Esophagus muscularis mucosa (tissue), 4 donors: ENCODE measurements around the gene RMND5A. TPM values are rescaled to one million over a fixed set of nuclear protein-coding genes. Genes with fewer than 3 reads are reported as not detected.

ENCODE experiments used
- DNase-seq: peaks from one replicate; pipeline ENCODE4 v3.0.0-alpha.2; 2017; ENCODE audit errors: extremely low spot score
- H3K27ac ChIP-seq, 4 donors: fragments of 200-600 bp; sonication (generic); replicated peaks in 1 of 4; 1 replicate in 3 of 4; 2 replicates in 1 of 4; pipeline ENCODE4 v1.5.1; 2016 to 2019; ENCODE audit warnings: mild to moderate bottlenecking in 1 of 4
- H3K27me3 ChIP-seq, 4 donors: fragments of 200-600 bp; sonication (generic); one replicate each; pipeline versions ENCODE4 v1.5.1 to v1.6.0; 2016 to 2019
- H3K36me3 ChIP-seq, 4 donors: fragments of 200-600 bp; sonication (generic); one replicate each; pipeline ENCODE4 v1.5.1; 2016 to 2019
- H3K4me1 ChIP-seq, 4 donors: fragments of 200-600 bp; sonication (generic); one replicate each; pipeline ENCODE4 v1.5.1; 2016 to 2019
- H3K4me3 ChIP-seq, 4 donors: fragments of 200-600 bp; sonication (generic); 1 replicate in 2 of 4; 2 replicates in 2 of 4; pipeline ENCODE4 v1.5.1; 2016 to 2019; ENCODE audit warnings: mild to moderate bottlenecking in 4 of 4, moderate library complexity in 1 of 4
- H3K9me3 ChIP-seq, 4 donors: fragments of 200-600 bp; sonication (generic); 1 replicate in 3 of 4; 2 replicates in 1 of 4; pipeline ENCODE4 v1.5.1; 2016 to 2019
- EP300 ChIP-seq: sonication (generic); formaldehyde crosslinking; IDR thresholded peaks from one replicate; pipeline ENCODE4 v1.6.1; 2017; ENCODE audit warnings: antibody characterized with exemption
- POLR2A ChIP-seq: fragments of 450-650 bp; IDR thresholded peaks from one replicate; pipeline ENCODE4 v1.6.1; 2017; ENCODE audit warnings: antibody characterized with exemption, moderate library complexity, mild to moderate bottlenecking, low read depth
- POLR2AphosphoS5 ChIP-seq, 2 donors: sonication (generic); formaldehyde crosslinking; IDR thresholded peaks; one replicate each; pipeline ENCODE4 v1.6.1; 2017; ENCODE audit warnings: antibody characterized with exemption in 2 of 2
- WGBS: methylation state at CpG from one replicate; pipeline ENCODE4 v1.1.5; 2018; 5-methylcytosine and 5-hydroxymethylcytosine counted together
- intact Hi-C: fragments of 100-400 bp; cut with DNase I; formaldehyde crosslinking; loops from one replicate; pipeline ENCODE4 v1.15.1; 2023
- total RNA-seq, 4 donors: library from RNA; depleted of rRNA; stranded (reverse); fragments of >200 nt; gene quantifications; one replicate each; pipeline versions ENCODE4 v1.1.0 to v1.2.1, GENCODE V29; 2016
- TF ChIP-seq, protein P1 (sequence below), 3 experiments: fragments of 200-600 bp in 2 of 3; fragments of 450-650 bp in 1 of 3; sonication (generic) in 2 of 3; IDR thresholded peaks; one replicate each; pipeline ENCODE4 v1.5.1; 2017 to 2019; ENCODE audit warnings: antibody characterized with exemption in 3 of 3, mild to moderate bottlenecking in 2 of 3, moderate library complexity in 1 of 3

Gene RMND5A
- total RNA-seq, 4 donors from 2014 or later, result 42.1 to 85.1 (median 49.8) TPM

DNA sequence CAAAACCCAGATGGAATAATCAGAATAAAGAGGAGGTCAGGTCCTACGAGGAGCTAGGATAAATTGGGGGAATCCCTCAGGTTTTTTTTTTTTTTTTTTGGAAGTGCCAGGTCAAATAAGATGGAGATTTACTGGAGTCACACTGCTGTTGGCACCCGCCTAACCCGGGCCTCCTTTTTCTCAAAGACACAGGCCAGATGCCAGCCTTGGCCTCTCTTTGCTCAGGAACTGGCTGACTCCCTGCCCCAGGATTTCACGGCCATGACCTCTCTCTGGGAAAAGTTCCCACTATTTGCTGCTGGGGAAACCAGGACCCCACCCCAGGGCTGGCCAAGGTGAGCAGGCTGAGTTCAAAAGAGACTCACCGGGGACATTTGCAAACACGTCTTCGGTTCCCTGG is 68.1 kb downstream of the RMND5A start:
- Histone ChIP-seq H3K27me3 (peaks cover 9 to 52% (median 46%) of the 10 kb centered on the region in 4 donors), H3K36me3 (no peaks in the 10 kb centered on the region), H3K4me1 (peaks cover 27 to 38% (median 35%) of the 10 kb centered on the region in 4 donors), H3K9me3 (no peaks in the 10 kb centered on the region), H3K4me3 (no peak overlapping the region), H3K27ac (no peak overlapping the region)
- intact Hi-C loops, result no loop called here
- DNase-seq, result peak; percentile 47
- 70% methylated on average over 7 of the region's 7 CpGs for whole genome bisulfite sequencing
- TF ChIP-seq POLR2A, result no peak
- TF ChIP-seq POLR2AphosphoS5 (IDR thresholded peaks at IDR 0.05), result no peak

DNA sequence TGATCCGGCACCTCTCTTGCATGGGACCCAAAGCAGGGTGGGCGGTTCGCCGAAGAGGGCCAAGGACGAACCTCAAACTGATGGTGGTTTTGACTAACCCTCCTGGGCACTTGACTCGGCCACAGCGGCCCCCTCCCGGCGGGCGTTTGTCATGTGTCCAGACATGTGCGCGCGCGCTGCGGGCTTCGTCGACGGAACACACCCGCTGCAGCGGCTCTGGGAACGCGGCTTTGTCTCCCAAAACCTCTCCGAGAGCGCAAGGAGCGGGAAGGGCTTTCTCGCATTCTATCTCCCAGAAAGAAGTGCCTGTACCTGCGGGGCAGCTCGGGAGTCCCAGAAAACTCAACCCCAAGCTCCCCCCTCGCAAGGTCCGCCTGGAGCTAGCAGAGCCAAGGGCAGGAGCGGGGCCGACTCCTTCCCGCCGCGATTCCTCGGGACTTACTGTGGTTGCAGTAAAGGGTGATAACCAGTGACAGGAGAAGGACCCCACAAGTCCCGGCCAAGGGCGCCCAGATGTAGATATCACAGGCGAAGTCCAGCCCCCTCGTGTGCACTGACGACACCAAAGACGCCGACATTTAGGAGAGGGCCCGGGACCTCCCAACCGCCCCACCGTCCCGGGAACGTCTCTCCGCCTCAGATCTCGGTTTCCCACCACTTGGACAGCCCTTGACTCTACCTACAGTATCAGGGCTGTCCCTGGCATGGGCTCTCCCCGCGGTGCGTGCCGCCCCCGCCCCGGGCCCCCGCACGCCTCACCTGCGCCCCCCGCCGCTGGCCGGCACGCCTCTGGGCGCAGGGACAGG is 69.0 kb downstream of the RMND5A start:
- peak; percentile 91 for DNase-seq
- 14% methylated on average over 49 of the region's 64 CpGs for WGBS
- no peaks in the 10 kb centered on the region for H3K36me3 ChIP-seq
- H3K4me1 ChIP-seq, result peaks cover 27 to 38% (median 35%) of the 10 kb centered on the region in 4 donors
- peak overlapping the region; percentile 30 to 37 (median 34) for H3K4me3 ChIP-seq
- H3K9me3 ChIP-seq, result no peaks in the 10 kb centered on the region
- TF ChIP-seq POLR2A (no peak), POLR2AphosphoS5 (IDR thresholded peaks at IDR 0.05) (no peak), EP300 (no peak)
- TF ChIP-seq, protein P1, sequence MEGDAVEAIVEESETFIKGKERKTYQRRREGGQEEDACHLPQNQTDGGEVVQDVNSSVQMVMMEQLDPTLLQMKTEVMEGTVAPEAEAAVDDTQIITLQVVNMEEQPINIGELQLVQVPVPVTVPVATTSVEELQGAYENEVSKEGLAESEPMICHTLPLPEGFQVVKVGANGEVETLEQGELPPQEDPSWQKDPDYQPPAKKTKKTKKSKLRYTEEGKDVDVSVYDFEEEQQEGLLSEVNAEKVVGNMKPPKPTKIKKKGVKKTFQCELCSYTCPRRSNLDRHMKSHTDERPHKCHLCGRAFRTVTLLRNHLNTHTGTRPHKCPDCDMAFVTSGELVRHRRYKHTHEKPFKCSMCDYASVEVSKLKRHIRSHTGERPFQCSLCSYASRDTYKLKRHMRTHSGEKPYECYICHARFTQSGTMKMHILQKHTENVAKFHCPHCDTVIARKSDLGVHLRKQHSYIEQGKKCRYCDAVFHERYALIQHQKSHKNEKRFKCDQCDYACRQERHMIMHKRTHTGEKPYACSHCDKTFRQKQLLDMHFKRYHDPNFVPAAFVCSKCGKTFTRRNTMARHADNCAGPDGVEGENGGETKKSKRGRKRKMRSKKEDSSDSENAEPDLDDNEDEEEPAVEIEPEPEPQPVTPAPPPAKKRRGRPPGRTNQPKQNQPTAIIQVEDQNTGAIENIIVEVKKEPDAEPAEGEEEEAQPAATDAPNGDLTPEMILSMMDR (IDR thresholded peaks at IDR 0.05), result no peak
- intact Hi-C loops, result no loop called here
- no peak overlapping the region for H3K27ac ChIP-seq
- H3K27me3 ChIP-seq, result peaks cover 9 to 61% (median 53%) of the 10 kb centered on the region in 4 donors

DNA sequence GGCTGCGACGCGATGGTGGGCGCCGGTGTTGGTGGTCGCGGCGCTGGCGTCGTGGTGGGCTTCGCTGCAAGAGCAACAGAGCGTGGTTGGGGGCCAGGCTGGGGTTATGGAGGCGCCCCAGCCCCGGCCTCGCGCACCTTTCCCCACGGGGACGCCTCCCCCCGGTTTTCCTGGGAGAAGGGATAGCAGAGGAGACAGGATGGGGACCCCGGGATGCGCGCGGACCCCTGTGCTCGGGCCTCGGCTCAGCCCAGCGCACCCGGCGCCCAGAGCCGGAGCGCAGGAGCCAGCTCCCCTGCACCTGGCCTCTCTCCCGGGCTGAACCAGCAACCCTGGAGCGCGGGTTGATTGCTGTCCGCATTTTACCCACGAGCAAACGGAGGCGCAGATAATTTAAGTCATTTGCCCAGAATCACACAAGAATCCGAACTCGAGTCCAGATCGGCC is 69.6 kb downstream of the RMND5A start:
- H3K36me3 ChIP-seq, result no peaks in the 10 kb centered on the region
- 48% methylated on average over 5 of the region's 40 CpGs for WGBS
- TF ChIP-seq, protein P1 (IDR thresholded peaks at IDR 0.05), result no peak
- TF ChIP-seq EP300 (no peak), POLR2AphosphoS5 (IDR thresholded peaks at IDR 0.05) (no peak), POLR2A (no peak)
- H3K4me1 ChIP-seq, result peaks cover 27 to 38% (median 35%) of the 10 kb centered on the region in 4 donors
- H3K27ac ChIP-seq, result no peak overlapping the region
- H3K9me3 ChIP-seq, result no peaks in the 10 kb centered on the region
- H3K27me3 ChIP-seq, result peaks cover 9 to 67% (median 53%) of the 10 kb centered on the region in 4 donors
- H3K4me3 ChIP-seq, result peak overlapping the region; percentile 30 to 37 (median 34)
- intact Hi-C loops, result no loop called here
- DNase-seq, result peak; percentile 64

DNA sequence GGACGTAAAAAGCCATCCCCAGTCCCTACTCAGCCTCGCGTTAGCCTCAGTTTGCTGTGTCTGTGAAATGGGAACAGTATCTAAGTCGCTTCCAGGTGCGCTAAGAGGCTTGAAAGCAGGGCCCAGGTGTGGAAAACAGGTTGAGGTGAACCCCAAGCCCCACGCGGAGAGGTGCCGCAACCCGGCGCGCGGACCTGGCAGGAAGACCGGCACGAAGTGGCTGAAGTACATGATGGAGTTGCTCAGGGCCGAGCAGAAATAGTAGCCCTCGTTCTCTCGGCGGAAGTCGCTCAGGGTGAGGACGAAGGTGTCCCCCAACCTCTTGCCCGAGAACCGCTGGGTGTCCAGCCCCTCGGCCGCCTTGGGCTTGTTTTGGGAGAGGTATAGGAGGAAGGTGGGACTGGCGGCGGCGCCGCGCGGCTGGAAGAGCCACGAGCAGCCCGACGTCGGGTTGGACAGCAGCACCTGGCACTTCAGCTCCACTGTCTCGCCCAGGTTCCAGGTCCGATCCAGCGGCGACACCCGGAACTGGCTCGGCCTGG is 70.1 kb downstream of the RMND5A start:
- 9% methylated on average over 20 of the region's 40 CpGs for WGBS
- DNase-seq, result peak; percentile 50
- Histone ChIP-seq H3K4me3 (peak overlapping the region; percentile 31 to 49 (median 37)), H3K27me3 (peaks cover 9 to 72% (median 55%) of the 10 kb centered on the region in 4 donors), H3K9me3 (no peaks in the 10 kb centered on the region), H3K36me3 (no peaks in the 10 kb centered on the region), H3K27ac (no peak overlapping the region), H3K4me1 (peaks cover 27 to 38% (median 35%) of the 10 kb centered on the region in 4 donors)
- TF ChIP-seq POLR2A (no peak), EP300 (no peak)
- intact Hi-C loops, result no loop called here

DNA sequence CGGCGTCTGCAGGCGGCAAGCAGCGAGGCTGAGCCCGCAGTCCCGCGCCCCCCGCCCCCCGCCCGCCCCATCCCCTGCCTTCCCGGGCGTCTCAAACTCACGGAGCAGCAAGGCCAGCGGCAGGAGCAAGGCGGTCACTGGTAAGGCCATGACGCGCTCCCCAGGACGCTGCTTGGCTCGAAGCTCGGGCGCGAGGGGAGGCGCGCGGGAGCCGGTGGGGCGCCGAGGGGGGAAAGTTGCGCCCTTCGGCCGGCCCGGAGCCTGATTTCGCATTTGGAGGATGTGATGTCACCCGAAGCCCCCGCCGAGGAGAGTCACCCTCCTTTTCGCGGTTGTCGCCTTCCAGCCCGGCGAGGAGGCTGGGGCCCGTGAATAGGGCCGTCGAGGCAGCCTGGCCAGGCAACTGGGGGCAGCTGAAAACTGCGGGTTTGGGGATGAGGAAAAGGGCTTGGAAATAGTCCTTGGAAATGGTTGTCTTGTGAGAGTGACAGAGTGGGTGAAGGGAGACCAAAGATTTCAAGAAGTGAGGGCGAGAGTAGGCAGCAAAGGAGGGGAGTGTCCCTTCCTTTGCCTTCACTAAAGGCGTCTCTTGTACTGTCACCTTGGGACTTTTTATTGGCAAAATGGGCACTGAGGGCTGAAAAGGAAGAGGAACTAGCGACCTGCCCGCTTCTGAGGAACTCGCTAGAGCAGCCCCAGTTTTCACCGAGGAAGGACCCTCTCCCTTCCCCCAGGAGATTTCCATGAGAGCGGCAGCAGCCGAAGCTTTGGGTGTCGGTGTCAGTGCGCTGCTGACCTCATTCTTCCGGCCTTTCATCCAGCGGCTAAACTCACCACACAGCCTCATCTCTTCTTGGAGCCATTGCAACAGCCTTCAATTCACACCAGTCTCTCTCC is 70.8 kb downstream of the RMND5A start, which contains the start of gene CD8A:
Gene CD8A, minus strand, starts transcription at position 238 of the 897 bp plus-strand sequence. Its CDS starts 88 bp downstream, at position 150.
- Histone ChIP-seq H3K27me3 (peaks cover 9 to 79% (median 55%) of the 10 kb centered on the region in 4 donors), H3K4me1 (peaks cover 27 to 38% (median 35%) of the 10 kb centered on the region in 4 donors), H3K27ac (no peak within 1 kb of the TSS), H3K4me3 (peak within 1 kb of the TSS; percentile 31 to 49 (median 37)), H3K36me3 (no peaks in the 10 kb centered on the region), H3K9me3 (peaks cover 0 to 6% (median 0%) of the 10 kb centered on the region in 4 donors)
- peak; percentile 90 for DNase-seq
- WGBS, result 16% methylated on average over 16 of the region's 57 CpGs
- intact Hi-C loops, result no loop called here
- TF ChIP-seq, protein P1 (IDR thresholded peaks at IDR 0.05), result no peak
- TF ChIP-seq POLR2AphosphoS5 (IDR thresholded peaks at IDR 0.05) (no peak), POLR2A (no peak), EP300 (no peak)
